OCI-LY3 (cell line): ENCODE measurements around the gene USB1.

Experiments
- H2AFZ ChIP-seq: fragments of 200-600, 300-600 bp; shearing (Covaris generic); 2 replicates; pipeline ENCODE4 v1.6.0; 2014; ENCODE audit warnings: antibody characterized with exemption, low read depth, low read length
- H3K27ac ChIP-seq: fragments of 200-600, 300-600 bp; sonication (generic); 2 replicates; pipeline ENCODE4 v1.5.1; 2014; ENCODE audit warnings: mild to moderate bottlenecking, low read length, moderate library complexity, mixed read lengths
- H3K27me3 ChIP-seq: fragments of 200-600, 300-600 bp; sonication (generic); 2 replicates; pipeline ENCODE4 v1.6.1; 2014; ENCODE audit warnings: low read depth, low read length, mixed read lengths
- H3K36me3 ChIP-seq: fragments of 200-600, 300-600 bp; sonication (generic); replicated peaks from 2 replicates; pipeline ENCODE3; 2014; ENCODE audit warnings: low read depth, low read length, mixed read lengths
- H3K4me1 ChIP-seq: fragments of 300-600, 200-600 bp; sonication (generic); 2 replicates; pipeline ENCODE4 v1.6.1; 2014; ENCODE audit warnings: low read length, mixed read lengths
- H3K4me2 ChIP-seq: fragments of 200-600, 300-600 bp; sonication (generic); 2 replicates; pipeline ENCODE4 v1.6.1; 2014; ENCODE audit warnings: low read length, mixed read lengths
- H3K4me3 ChIP-seq: fragments of 300-600, 200-600 bp; sonication (generic); 2 replicates; pipeline ENCODE4 v1.5.1; 2014; ENCODE audit warnings: antibody characterized with exemption, mild to moderate bottlenecking, low read length, moderate library complexity
- H3K79me2 ChIP-seq: fragments of 300-600, 200-600 bp; shearing (Covaris generic); 2 replicates; pipeline ENCODE4 v1.6.1; 2014; ENCODE audit warnings: mild to moderate bottlenecking, low read length, mixed read lengths
- H3K9ac ChIP-seq: fragments of 300-600, 200-600 bp; shearing (Covaris generic); 2 replicates; pipeline ENCODE4 v1.6.0; 2014; ENCODE audit warnings: mild to moderate bottlenecking, low read length, moderate library complexity
- H3K9me3 ChIP-seq: fragments of 200-600, 300-600 bp; shearing (Covaris generic); 2 replicates; pipeline ENCODE4 v1.6.1; 2014; ENCODE audit warnings: low read length, mixed read lengths; ENCODE audit not compliant: insufficient read depth
- H4K20me1 ChIP-seq: fragments of 200-600, 300-600 bp; sonication (generic); 2 replicates; pipeline ENCODE4 v1.6.1; 2016; ENCODE audit warnings: low read length, mixed read lengths; ENCODE audit not compliant: insufficient read depth
- EZH2phosphoT487 ChIP-seq: fragments of 200-600 bp; shearing (Covaris generic); IDR thresholded peaks from 2 replicates; pipeline ENCODE4 v1.6.1; 2018; ENCODE audit warnings: antibody characterized with exemption, mixed run types, low read depth
- TF ChIP-seq, protein P1 (sequence below): fragments of 200-600, 300-600 bp; sonication (generic); IDR thresholded peaks from 2 replicates; pipeline ENCODE4 v1.5.1; 2014; ENCODE audit warnings: antibody characterized with exemption, low read length, low read depth

Gene USB1

DNA sequence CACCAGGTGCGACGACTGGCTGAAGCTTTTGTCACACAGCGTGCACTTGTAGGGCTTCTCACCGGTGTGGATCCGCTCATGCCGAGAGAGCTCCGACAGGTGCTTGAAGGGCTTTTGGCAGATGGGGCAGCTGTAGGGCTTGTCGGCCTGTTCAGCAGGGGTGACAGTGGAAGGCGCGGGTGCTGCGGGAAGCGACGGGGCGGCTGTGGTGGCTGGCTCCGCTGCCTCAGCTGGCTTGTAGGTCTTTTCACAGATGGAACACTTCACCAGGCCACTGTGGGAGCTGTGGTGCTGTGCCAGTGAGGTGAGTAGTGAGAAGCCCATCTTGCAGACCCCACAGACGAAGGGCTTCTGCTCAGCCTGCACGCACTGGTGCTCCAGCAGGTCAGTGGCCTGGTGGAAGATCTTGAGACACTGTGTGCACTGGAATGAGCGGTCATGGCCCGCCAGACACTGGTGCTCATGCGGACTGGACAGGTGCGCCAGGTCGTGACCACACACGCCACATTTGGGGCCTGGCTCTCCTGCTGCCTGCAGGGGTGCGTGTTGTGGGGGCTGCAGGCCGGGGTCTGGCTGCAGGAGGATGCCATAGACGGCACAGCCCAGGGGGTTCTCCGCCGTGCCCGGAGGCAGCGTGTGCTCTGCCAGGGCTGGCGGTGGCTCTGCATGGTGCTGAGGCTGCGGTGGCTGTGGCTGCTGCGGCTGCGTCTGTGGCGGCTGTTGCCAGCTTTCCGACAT lies 3.5 kb upstream of the USB1 start:
- peaks cover 4% of the 10 kb centered on the region; the same call in 1 of the 2 replicates for H4K20me1 ChIP-seq
- peaks cover 3% of the 10 kb centered on the region; the same call in 1 of the 2 replicates for H3K79me2 ChIP-seq
- H3K9ac ChIP-seq = no peak overlapping the region
- peaks cover 15% of the 10 kb centered on the region for H3K4me1 ChIP-seq
- H3K27me3 ChIP-seq = no peaks in the 10 kb centered on the region
- TF ChIP-seq EZH2phosphoT487 = no peak
- TF ChIP-seq, protein P1, sequence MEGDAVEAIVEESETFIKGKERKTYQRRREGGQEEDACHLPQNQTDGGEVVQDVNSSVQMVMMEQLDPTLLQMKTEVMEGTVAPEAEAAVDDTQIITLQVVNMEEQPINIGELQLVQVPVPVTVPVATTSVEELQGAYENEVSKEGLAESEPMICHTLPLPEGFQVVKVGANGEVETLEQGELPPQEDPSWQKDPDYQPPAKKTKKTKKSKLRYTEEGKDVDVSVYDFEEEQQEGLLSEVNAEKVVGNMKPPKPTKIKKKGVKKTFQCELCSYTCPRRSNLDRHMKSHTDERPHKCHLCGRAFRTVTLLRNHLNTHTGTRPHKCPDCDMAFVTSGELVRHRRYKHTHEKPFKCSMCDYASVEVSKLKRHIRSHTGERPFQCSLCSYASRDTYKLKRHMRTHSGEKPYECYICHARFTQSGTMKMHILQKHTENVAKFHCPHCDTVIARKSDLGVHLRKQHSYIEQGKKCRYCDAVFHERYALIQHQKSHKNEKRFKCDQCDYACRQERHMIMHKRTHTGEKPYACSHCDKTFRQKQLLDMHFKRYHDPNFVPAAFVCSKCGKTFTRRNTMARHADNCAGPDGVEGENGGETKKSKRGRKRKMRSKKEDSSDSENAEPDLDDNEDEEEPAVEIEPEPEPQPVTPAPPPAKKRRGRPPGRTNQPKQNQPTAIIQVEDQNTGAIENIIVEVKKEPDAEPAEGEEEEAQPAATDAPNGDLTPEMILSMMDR = no peak
- H2AFZ ChIP-seq = no peak overlapping the region
- no peak overlapping the region for H3K27ac ChIP-seq
- no peaks in the 10 kb centered on the region for H3K9me3 ChIP-seq
- H3K4me3 ChIP-seq = no peak overlapping the region
- no peak overlapping the region for H3K4me2 ChIP-seq
- peaks cover 3% of the 10 kb centered on the region for H3K36me3 ChIP-seq

DNA sequence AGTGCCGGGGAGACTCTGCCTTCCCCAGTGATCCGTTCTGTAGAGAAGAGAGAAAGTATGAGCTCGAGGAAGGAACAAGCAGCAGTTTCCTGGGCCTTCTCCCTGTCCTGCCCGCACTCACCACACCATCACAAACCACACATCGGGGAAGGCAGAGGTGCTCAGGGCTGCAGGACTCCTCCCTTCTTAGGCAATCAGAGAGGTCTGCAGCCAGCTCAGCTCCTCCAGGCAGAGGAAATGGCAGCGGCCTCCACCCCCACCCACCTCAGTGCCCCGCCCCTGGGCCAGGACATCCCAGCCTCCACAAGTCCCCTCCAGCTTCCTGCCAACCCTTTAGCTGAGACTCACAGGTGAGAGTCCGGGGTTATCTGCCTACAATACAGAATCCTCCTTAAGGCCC lies 2.7 kb upstream of the USB1 start:
- no peak overlapping the region for H3K4me3 ChIP-seq
- no peaks in the 10 kb centered on the region for H3K9me3 ChIP-seq
- H3K9ac ChIP-seq = no peak overlapping the region
- H4K20me1 ChIP-seq = peaks cover 4% of the 10 kb centered on the region; the same call in 1 of the 2 replicates
- H3K4me1 ChIP-seq = peaks cover 15% of the 10 kb centered on the region
- H2AFZ ChIP-seq = no peak overlapping the region
- no peak for TF ChIP-seq EZH2phosphoT487
- TF ChIP-seq, protein P1 = no peak
- no peaks in the 10 kb centered on the region for H3K27me3 ChIP-seq
- H3K36me3 ChIP-seq = peaks cover 3% of the 10 kb centered on the region
- no peak overlapping the region for H3K27ac ChIP-seq
- H3K4me2 ChIP-seq = no peak overlapping the region
- peaks cover 3% of the 10 kb centered on the region; the same call in 1 of the 2 replicates for H3K79me2 ChIP-seq

- Histone ChIP-seq H3K4me1 (peaks cover 17% of the 10 kb centered on the region), H3K9me3 (no peaks in the 10 kb centered on the region), H3K36me3 (peaks cover 3% of the 10 kb centered on the region), H2AFZ (no peak overlapping the region), H3K4me2 (peak overlapping the region; percentile 88), H3K9ac (peak overlapping the region; percentile 78; the same call in 1 of the 2 replicates), H3K27me3 (no peaks in the 10 kb centered on the region), H3K4me3 (0 out of 2 replicates have a peak overlapping the region, but pooled peaks have one; percentile 92), H3K79me2 (peaks cover 3% of the 10 kb centered on the region; the same call in 1 of the 2 replicates), H3K27ac (no peak overlapping the region), H4K20me1 (peaks cover 4% of the 10 kb centered on the region; the same call in 1 of the 2 replicates)
- TF ChIP-seq EZH2phosphoT487 = no peak
- TF ChIP-seq, protein P1 = no peak
These were observed 2.2 kb upstream of the USB1 start for GRCh38 chr16:57998992-57999365.

DNA sequence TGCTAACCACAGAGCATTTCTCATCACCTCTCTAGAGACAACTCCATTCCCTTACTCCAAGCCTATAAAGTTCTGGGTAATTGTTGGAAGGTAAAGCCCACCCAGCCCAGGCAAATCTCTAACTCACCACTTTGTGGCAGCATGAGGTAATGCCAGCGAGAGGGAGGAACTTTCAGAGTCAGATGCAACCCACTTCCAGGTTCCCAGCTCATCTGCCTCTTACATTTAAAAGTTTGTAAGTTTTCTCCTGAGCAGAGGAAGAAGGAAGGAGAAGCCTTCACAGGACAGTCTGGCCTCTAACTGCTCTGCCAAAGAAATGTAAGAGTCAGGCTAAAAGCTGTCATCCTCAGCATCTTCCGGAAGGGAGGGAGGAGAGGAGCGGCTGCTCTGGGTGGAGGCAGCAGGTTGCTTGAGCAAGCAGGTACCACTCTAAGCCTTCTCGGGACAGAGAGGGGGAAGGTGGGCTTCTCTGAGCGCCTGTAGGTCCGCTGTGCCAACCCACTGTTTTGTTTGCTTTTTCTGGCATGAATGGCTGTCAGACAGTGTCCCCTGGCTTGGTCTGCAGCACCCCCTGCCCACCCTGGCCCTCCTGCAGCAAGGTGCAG lies 1.7 kb upstream of the USB1 start:
- Histone ChIP-seq H3K4me2 (peak overlapping the region; percentile 88), H3K4me1 (peaks cover 22% of the 10 kb centered on the region), H2AFZ (no peak overlapping the region), H3K79me2 (peaks cover 3% of the 10 kb centered on the region; the same call in 1 of the 2 replicates), H3K4me3 (peak overlapping the region; percentile 92), H3K36me3 (peaks cover under 1% of the 10 kb centered on the region), H4K20me1 (peaks cover 4% of the 10 kb centered on the region; the same call in 1 of the 2 replicates), H3K27me3 (no peaks in the 10 kb centered on the region), H3K9me3 (no peaks in the 10 kb centered on the region), H3K9ac (peak overlapping the region; percentile 78), H3K27ac (no peak overlapping the region)
- TF ChIP-seq EZH2phosphoT487 = no peak
- TF ChIP-seq, protein P1 = peak; percentile 11
